Measurements from ENCODE around the gene MAP1LC3C. TPM values are rescaled to one million over a fixed set of nuclear protein-coding genes. Genes with fewer than 3 reads are reported as not detected.

Gene MAP1LC3C
- total and polyA plus RNA-seq, 10 of the 15 experiments (the other 5 are each of a cell fraction or from before 2014, with no cell fraction given) = 0.19 TPM; not detected in 9

- H3K4me3 ChIP-seq = no peak overlapping the region
- POLR2A ChIA-PET = no interaction called here
- no TSS peak for BruUV-seq (replicated peaks)
- H3K9me3 ChIP-seq (replicated peaks; ENCODE audit: control insufficient read depth, insufficient read depth, low read length) = no peaks in the 10 kb centered on the region
- no peak overlapping the region for H2AFZ ChIP-seq (ENCODE audit: control insufficient read depth, low read depth, low read length)
- no peaks in the 10 kb centered on the region; a peak in 1 of 4 replicates for H3K27me3 ChIP-seq (replicated peaks in 1 of 2; ENCODE audit: control insufficient read depth in 2 of 2, insufficient read depth in 2 of 2, low read length in 1 of 2)
- no peaks in the 10 kb centered on the region for H3K79me2 ChIP-seq (ENCODE audit: control insufficient read depth, insufficient read depth, low read length)
- SMC1A ChIA-PET (ENCODE audit: uncharacterized antibody, unreplicated experiment) = no interaction called here
- no peaks in the 10 kb centered on the region for H4K20me1 ChIP-seq (ENCODE audit: control insufficient read depth, insufficient read depth)
- no peak for ATAC-seq
- CTCF ChIA-PET = interaction anchor here (1.1 to 1.8 kb wide), 4 partner anchors 9 to 111 kb away, joined by 3 to 5 read pairs (median 5); partner anchors contain the start of gene MAP1LC3C
- FAIRE-seq = no peak
- 63% methylated on average over 3 of the region's 3 CpGs for WGBS (ENCODE audit: insufficient coverage, insufficient replicate concordance, low lambda C conversion rate, missing lambda C conversion rate)
- intact Hi-C loops (cut with micrococcal nuclease; ENCODE audit: unreplicated experiment) = no loop called here
- in situ Hi-C loops (cut with MboI) = no loop called here
- DNase-seq (ENCODE audit: low read depth, low spot score) = no peak
- H3K4me1 ChIP-seq (ENCODE audit: control insufficient read depth, insufficient read depth, low read length) = no peaks in the 10 kb centered on the region
- RAD21 ChIA-PET (ENCODE audit: unreplicated experiment) = no interaction called here
- no peaks in the 10 kb centered on the region for H3K36me3 ChIP-seq (ENCODE audit: control insufficient read depth in 2 of 2, insufficient read depth in 2 of 2, low read length in 1 of 2)
- H3K9ac ChIP-seq (ENCODE audit: control insufficient read depth, insufficient read depth, low read length) = no peak overlapping the region
- H3K27ac ChIP-seq (ENCODE audit: control insufficient read depth, insufficient read depth) = no peak overlapping the region
- no peak overlapping the region for H3K4me2 ChIP-seq (ENCODE audit: control insufficient read depth, insufficient read depth)
- TF ChIP-seq CHD4 (IDR thresholded peaks at IDR 0.05) (no peak), REST (IDR thresholded peaks at IDR 0.05; ENCODE audit: low read depth, low read length) (no peak), BCLAF1 (IDR thresholded peaks at IDR 0.05) (no peak), FOS (IDR thresholded peaks at IDR 0.05; ENCODE audit: borderline replicate concordance, extremely low read depth, insufficient read length) (no peak), CEBPB (IDR thresholded peaks at IDR 0.05; ENCODE audit: borderline replicate concordance in 1 of 2, low read depth in 2 of 2, low read length in 2 of 2) (no peak), ZBTB4 (CRISPR knock-in tag; IDR thresholded peaks at IDR 0.05) (no peak), NR2F1 (conservative IDR thresholded peaks at IDR 0.05) (no peak), ZNF687 (IDR thresholded peaks at IDR 0.05) (no peak), JUNB (IDR thresholded peaks at IDR 0.05) (no peak), RCOR1 (conservative IDR thresholded peaks at IDR 0.05; ENCODE audit: low read depth, low read length) (no peak), STAT1 (conservative IDR thresholded peaks at IDR 0.05) (no peak)
These were observed 8.1 kb upstream of the MAP1LC3C start for GRCh38 chr1:242006976-242007375.
